HepG2 (cell line): ENCODE measurements around the gene HRH3. TPM values are rescaled to one million over a fixed set of nuclear protein-coding genes. Genes with fewer than 3 reads are reported as not detected.

Experiments
- CHD4 ChIP-seq: fragments of 200-600 bp; sonication (generic); IDR thresholded peaks from 2 replicates; pipeline ENCODE4 v1.7.0; 2017; ENCODE audit warnings: mild to moderate bottlenecking, low read length, borderline replicate concordance
- ETV6 ChIP-seq: sonication (generic); formaldehyde crosslinking; conservative IDR thresholded peaks from 2 replicates; pipeline ENCODE4 v1.4.0; 2020; ENCODE audit warnings: missing genetic modification reagents
- HIC2 ChIP-seq: sonication (generic); formaldehyde crosslinking; IDR thresholded peaks from 2 replicates; pipeline ENCODE4 v1.9.0; 2022; ENCODE audit warnings: low read depth, missing genetic modification reagents
- HNF4A ChIP-seq: sonication (generic); formaldehyde crosslinking; IDR thresholded peaks from 2 replicates; pipeline ENCODE4 v1.4.0; 2020; ENCODE audit warnings: missing genetic modification reagents
- HOMEZ ChIP-seq: IDR thresholded peaks from 2 replicates; pipeline ENCODE4 v1.6.1; 2016; ENCODE audit warnings: low read depth
- IKZF1 ChIP-seq: fragments of 450-650 bp; IDR thresholded peaks from 2 replicates; pipeline ENCODE4 v1.7.1; 2016
- MED13 ChIP-seq: sonication (generic); formaldehyde crosslinking; IDR thresholded peaks from 2 replicates; pipeline ENCODE4 v1.5.0; 2020; ENCODE audit warnings: missing genetic modification reagents
- NR1H2 ChIP-seq: sonication (generic); formaldehyde crosslinking; IDR thresholded peaks from 2 replicates; pipeline ENCODE4 v1.8.1; 2022; ENCODE audit warnings: low read depth, missing genetic modification reagents, borderline replicate concordance
- PHF20 ChIP-seq: sonication (generic); formaldehyde crosslinking; IDR thresholded peaks from 2 replicates; pipeline ENCODE4 v1.5.0; 2020; ENCODE audit warnings: mild to moderate bottlenecking, missing genetic modification reagents
- RBAK ChIP-seq: sonication (generic); formaldehyde crosslinking; IDR thresholded peaks from 2 replicates; pipeline ENCODE4 v1.5.1; 2020; ENCODE audit warnings: mild to moderate bottlenecking, missing genetic modification reagents
- STAG1 ChIP-seq: sonication (generic); formaldehyde crosslinking; IDR thresholded peaks from 2 replicates; pipeline ENCODE4 v1.4.0; 2020; ENCODE audit warnings: missing genetic modification reagents
- ZBTB7A ChIP-seq: sonication (generic); formaldehyde crosslinking; IDR thresholded peaks from 2 replicates; pipeline ENCODE4 v1.8.0; 2022; ENCODE audit warnings: mild to moderate bottlenecking, missing genetic modification reagents
- ZFP41 ChIP-seq: sonication (generic); formaldehyde crosslinking; IDR thresholded peaks from 2 replicates; pipeline ENCODE4 v1.4.0; 2020; ENCODE audit warnings: mild to moderate bottlenecking, missing genetic modification reagents, borderline replicate concordance
- ZNF136 ChIP-seq: sonication (generic); formaldehyde crosslinking; IDR thresholded peaks from 2 replicates; pipeline ENCODE4 v1.8.1; 2022; ENCODE audit warnings: low read depth, mild to moderate bottlenecking, moderate library complexity, missing genetic modification reagents
- ZNF17 ChIP-seq: sonication (generic); formaldehyde crosslinking; IDR thresholded peaks from 2 replicates; pipeline ENCODE4 v1.5.0; 2020; ENCODE audit warnings: mild to moderate bottlenecking, missing genetic modification reagents
- ZNF788 ChIP-seq: sonication (generic); formaldehyde crosslinking; IDR thresholded peaks from 2 replicates; pipeline ENCODE4 v1.5.0; 2020; ENCODE audit warnings: mild to moderate bottlenecking, missing genetic modification reagents, borderline replicate concordance
- polyA plus RNA-seq, 8 experiments: library from polyadenylated mRNA; depleted of rRNA in 3 of 8; stranded (reverse) in 7 of 8; unstranded in 1 of 8; fragments of >200 nt; fragmentation: Illumina TruSeq in 4 of 8; extraction: Trizol in 4 of 8; gene quantifications; 2 replicates each; pipeline versions ENCODE4 v1.2.1 to v1.2.3, GENCODE V29; 2011 to 2016; ENCODE audit warnings: low read depth in 4 of 8, missing spikeins in 1 of 8, mixed read lengths in 1 of 8; ENCODE audit not compliant: insufficient read depth in 1 of 8
- total RNA-seq, 5 experiments: library from RNA; depleted of rRNA; stranded (reverse); fragments of >200 nt; fragmentation: Illumina TruSeq; extraction: Trizol; gene quantifications; 2 replicates each; pipeline ENCODE4 v1.2.3, GENCODE V29; 2016; ENCODE audit warnings: low read depth in 1 of 5
- TF ChIP-seq, protein P1 (sequence below): sonication (generic); formaldehyde crosslinking; IDR thresholded peaks from 2 replicates; pipeline ENCODE4 v1.8.0; 2022; ENCODE audit warnings: mild to moderate bottlenecking, missing genetic modification reagents, moderate library complexity
- TF ChIP-seq, protein P2 (sequence below): sonication (generic); formaldehyde crosslinking; IDR thresholded peaks from 2 replicates; pipeline ENCODE4 v1.8.0; 2022; ENCODE audit warnings: missing genetic modification reagents, mild to moderate bottlenecking, moderate library complexity, borderline replicate concordance
- TF ChIP-seq, protein P3 (sequence below): IDR thresholded peaks from 2 replicates; pipeline ENCODE4 v1.6.1; 2016; ENCODE audit warnings: control low read depth

Gene HRH3
- total and polyA plus RNA-seq, 2 of the 13 experiments (the other 11 are each of a cell fraction or from before 2014, with no cell fraction given), result 0.18 TPM; not detected in 1

- TF ChIP-seq, protein P1, sequence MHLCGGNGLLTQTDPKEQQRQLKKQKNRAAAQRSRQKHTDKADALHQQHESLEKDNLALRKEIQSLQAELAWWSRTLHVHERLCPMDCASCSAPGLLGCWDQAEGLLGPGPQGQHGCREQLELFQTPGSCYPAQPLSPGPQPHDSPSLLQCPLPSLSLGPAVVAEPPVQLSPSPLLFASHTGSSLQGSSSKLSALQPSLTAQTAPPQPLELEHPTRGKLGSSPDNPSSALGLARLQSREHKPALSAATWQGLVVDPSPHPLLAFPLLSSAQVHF (CRISPR knock-in tag), result no peak
- TF ChIP-seq PHF20 (no peak), ZNF788 (CRISPR knock-in tag) (no peak), HIC2 (CRISPR knock-in tag) (no peak), NR1H2 (CRISPR knock-in tag) (no peak), IKZF1 (no peak), ZBTB7A (CRISPR knock-in tag) (0 out of 2 replicates have a peak, but pooled peaks have one; percentile 38), MED13 (CRISPR knock-in tag) (no peak), CHD4 (no peak), STAG1 (CRISPR knock-in tag) (no peak), ZNF136 (no peak), RBAK (CRISPR knock-in tag) (no peak), HNF4A (0 out of 2 replicates have a peak, but pooled peaks have one; percentile 11), HOMEZ (CRISPR knock-in tag) (no peak), ZNF17 (CRISPR knock-in tag) (no peak), ETV6 (CRISPR knock-in tag) (no peak), ZFP41 (CRISPR knock-in tag) (no peak)
- TF ChIP-seq, protein P2, sequence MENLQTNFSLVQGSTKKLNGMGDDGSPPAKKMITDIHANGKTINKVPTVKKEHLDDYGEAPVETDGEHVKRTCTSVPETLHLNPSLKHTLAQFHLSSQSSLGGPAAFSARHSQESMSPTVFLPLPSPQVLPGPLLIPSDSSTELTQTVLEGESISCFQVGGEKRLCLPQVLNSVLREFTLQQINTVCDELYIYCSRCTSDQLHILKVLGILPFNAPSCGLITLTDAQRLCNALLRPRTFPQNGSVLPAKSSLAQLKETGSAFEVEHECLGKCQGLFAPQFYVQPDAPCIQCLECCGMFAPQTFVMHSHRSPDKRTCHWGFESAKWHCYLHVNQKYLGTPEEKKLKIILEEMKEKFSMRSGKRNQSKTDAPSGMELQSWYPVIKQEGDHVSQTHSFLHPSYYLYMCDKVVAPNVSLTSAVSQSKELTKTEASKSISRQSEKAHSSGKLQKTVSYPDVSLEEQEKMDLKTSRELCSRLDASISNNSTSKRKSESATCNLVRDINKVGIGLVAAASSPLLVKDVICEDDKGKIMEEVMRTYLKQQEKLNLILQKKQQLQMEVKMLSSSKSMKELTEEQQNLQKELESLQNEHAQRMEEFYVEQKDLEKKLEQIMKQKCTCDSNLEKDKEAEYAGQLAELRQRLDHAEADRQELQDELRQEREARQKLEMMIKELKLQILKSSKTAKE (CRISPR knock-in tag), result no peak
- TF ChIP-seq, protein P3, sequence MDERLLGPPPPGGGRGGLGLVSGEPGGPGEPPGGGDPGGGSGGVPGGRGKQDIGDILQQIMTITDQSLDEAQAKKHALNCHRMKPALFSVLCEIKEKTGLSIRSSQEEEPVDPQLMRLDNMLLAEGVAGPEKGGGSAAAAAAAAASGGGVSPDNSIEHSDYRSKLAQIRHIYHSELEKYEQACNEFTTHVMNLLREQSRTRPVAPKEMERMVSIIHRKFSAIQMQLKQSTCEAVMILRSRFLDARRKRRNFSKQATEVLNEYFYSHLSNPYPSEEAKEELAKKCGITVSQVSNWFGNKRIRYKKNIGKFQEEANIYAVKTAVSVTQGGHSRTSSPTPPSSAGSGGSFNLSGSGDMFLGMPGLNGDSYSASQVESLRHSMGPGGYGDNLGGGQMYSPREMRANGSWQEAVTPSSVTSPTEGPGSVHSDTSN (CRISPR knock-in tag), result no peak
Observed at GRCh38 chr20:62216636-62217566, 3.2 kb downstream of the HRH3 start (continued).
